GM15510 (cell line): ENCODE measurements around the gene CMPK2.

Experiments used
- POLR2A ChIP-seq: IDR thresholded peaks from 3 replicates; pipeline ENCODE4 v1.6.1; 2011; ENCODE audit warnings: borderline replicate concordance; ENCODE audit not compliant: insufficient read length; ENCODE audit errors: extremely low read depth

The CMPK2 gene

GRCh38 chr2:6806604-6807003, 59.1 kb downstream of the CMPK2 start:
- TF ChIP-seq POLR2A: no peak

GRCh38 chr2:6800553-6800952, 65.2 kb downstream of the CMPK2 start:
- no peak for TF ChIP-seq POLR2A
